GM21786 (cell line): ENCODE data around the gene SLC5A10.
"Not testable (repeated sequence)": the region's sequence is repeated elsewhere in the genome, so short reads cannot be mapped to it uniquely, and the experiment has no call there.

Experiments used
- ATAC-seq: cut with Tn5 transposase; IDR thresholded peaks from one replicate; pipeline ENCODE4 v1.9.1; 2021; ENCODE audit not compliant: unreplicated experiment

Gene SLC5A10

GRCh38 chr17:18946536-18946935 is 5.4 kb upstream of the SLC5A10 start:
- no peak for ATAC-seq

DNA sequence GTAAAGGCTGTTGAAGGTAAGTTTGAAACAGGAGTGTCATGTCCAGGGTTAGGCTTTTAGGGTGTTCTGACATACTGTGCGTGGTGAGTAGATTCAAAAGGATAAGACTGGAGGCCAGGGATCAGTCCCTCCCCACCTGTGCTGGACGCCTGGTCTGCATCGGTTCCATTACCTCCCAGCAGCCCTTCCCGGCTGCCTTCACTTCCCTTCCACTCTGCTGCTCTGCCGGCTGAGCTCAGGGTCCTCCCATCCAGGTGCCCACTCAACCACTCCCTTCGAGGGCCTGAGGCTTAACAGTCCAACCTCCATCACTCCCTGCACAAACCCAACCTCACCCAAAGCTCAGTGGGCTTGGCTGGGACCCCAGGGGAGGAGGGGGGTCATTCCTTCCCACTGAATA is 4.1 kb upstream of the SLC5A10 start:
- no peak for ATAC-seq

GRCh38 chr17:18948476-18949006 is 3.4 kb upstream of the SLC5A10 start:
- ATAC-seq, result no peak

- no peak for ATAC-seq
Observed at GRCh38 chr17:18949566-18949965, 2.4 kb upstream of the SLC5A10 start.

DNA sequence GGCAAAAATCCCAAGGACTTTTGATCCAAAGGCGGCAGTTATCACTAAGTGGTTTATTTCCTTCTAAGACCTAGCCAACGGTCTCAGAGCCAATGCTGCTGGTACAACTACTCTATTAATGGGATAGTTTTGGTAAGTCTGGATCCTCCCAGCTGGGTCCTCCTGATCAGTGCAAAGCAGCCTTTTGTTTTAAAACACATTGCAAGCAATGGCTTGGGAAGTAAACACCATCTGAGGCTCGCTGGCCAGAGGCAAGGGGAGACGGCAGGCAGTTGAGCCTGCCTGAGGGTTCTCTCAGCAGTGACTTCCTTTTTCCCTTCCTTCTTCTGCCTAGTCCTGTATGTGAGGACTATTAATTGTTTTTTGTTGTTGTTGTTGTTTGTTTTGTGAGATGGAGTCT is 1.6 kb upstream of the SLC5A10 start:
- ATAC-seq, result no peak

- no peak for ATAC-seq
Observed at GRCh38 chr17:18950944-18951905, 740 bp upstream of the SLC5A10 start.

GRCh38 chr17:18953231-18953728 is 1.3 kb downstream of the SLC5A10 start:
- ATAC-seq, result no peak

GRCh38 chr17:18954321-18954720 is 2.4 kb downstream of the SLC5A10 start:
- ATAC-seq, result no peak

- no peak for ATAC-seq
Observed at GRCh38 chr17:18955009-18955408, 3.0 kb downstream of the SLC5A10 start.

DNA sequence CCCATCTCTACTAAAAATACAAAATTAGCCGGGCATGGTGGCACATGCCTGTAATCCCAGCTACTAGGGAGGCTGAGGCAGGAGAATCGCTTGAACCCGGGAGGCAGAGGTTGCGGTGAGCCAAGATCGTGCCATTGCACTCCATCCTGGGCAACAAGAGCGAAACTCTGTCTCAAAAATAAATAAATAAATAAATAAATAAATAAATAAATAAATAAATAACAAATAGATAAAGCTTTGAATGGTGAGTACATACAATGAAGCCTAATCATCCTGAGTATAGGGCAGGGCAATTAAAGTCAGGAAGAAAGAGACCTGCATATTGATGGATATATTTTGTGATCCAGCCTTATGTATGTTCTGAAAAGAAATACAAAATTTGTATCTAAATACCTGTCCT is 4.1 kb downstream of the SLC5A10 start:
- not testable (repeated sequence) for ATAC-seq

DNA sequence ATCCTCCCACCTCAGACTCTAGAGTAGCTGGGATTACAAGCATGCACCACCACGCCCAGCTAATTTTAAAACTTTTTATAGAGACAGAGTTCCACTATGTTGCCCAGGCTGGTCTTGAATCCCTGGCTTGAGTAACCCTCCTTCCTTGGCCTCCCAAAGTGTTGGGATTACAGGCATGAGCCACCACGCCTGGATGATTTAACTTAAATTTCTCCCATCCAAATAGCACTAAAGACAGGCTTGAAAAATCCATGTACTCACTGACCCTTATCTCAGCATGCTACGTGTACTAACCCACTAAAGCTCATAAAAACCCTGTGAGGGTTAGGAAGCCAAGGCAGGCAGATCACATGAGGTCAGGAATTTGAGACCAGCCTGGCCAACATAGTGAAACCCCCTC is 4.6 kb downstream of the SLC5A10 start:
- no peak for ATAC-seq

DNA sequence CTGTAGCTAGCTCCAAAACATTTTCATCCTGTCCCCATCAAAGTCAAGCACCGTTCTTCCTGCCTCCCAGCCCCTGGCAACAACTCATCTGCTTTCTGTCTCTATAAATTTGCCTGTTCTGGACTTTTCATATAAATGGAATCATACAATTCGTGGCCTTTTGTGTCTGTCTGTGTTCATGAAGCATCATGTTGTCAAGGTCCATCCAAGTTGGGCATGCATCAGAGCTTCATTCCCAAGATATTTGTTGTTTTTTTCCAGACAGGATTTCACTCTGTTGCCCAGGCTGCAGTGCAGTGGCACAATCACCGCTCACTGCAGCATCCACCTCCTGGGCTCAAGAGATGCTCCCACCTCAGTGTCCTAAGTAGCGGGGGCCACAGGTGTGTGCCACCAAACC is 5.9 kb downstream of the SLC5A10 start:
- no peak for ATAC-seq

DNA sequence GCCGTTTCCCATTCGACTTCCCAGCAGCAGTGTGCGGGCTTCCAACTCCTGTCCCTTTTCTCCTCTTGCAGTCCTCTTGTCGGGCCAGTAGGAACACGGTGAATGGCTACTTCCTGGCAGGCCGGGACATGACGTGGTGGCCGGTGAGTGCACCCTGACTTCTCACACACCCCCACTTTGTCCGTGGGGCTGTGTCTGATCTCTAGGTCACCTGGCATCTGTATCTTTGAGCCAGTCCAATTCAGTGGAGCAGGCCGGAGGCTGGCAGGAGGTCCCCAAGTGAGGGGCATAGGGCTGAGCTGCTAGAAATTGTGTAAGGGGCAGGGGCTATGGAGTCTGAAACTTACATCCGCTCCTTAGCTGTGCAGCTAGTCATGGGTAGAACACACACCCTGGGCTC is 6.6 kb downstream of the SLC5A10 start:
- no peak for ATAC-seq

- no peak for ATAC-seq
Observed at GRCh38 chr17:18959071-18959844, 7.3 kb downstream of the SLC5A10 start.

- no peak for ATAC-seq
Observed at GRCh38 chr17:18959845-18960240, 7.9 kb downstream of the SLC5A10 start.

- ATAC-seq, result no peak
Observed at GRCh38 chr17:18960241-18960665, 8.3 kb downstream of the SLC5A10 start.

- ATAC-seq, result peak; percentile 76
Observed at GRCh38 chr17:18960803-18961511, 9.0 kb downstream of the SLC5A10 start.

- ATAC-seq, result no peak
Observed at GRCh38 chr17:18961634-18962493, 9.9 kb downstream of the SLC5A10 start.

DNA sequence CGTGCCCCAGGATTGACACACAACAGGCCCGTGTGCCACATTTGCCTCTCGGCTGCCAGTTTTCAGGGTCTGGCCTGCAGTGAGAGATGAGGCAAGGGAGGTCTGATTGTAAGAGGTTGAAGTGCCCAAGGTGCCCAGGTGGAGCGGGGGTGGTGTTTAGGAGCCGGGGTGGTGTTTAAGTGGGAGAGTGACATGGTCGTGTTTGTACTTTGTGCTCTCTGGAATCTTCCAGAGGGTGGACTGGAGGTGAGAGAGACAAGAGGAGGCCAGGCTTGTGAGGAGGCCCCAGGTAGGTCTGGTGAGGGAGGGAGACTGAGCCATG is 10.5 kb downstream of the SLC5A10 start:
- ATAC-seq, result no peak
